Thyroid gland (tissue), 4 donors: ENCODE measurements around the gene KIAA0232.

Experiments
- POLR2A ChIP-seq, 2 donors: fragments of 450-650 bp; IDR thresholded peaks; one replicate each; pipeline ENCODE4 v1.6.1; 2017; ENCODE audit warnings: antibody characterized with exemption in 2 of 2, mild to moderate bottlenecking in 2 of 2, moderate library complexity in 1 of 2
- TF ChIP-seq, protein P1 (sequence below), 6 experiments: fragments of 200-600 bp in 3 of 6; fragments of 450-650 bp in 3 of 6; sonication (generic) in 3 of 6; IDR thresholded peaks; one replicate each; pipeline ENCODE4 v1.5.1; 2016 to 2019; ENCODE audit warnings: antibody characterized with exemption in 6 of 6, mild to moderate bottlenecking in 2 of 6, inconsistent platforms in 1 of 6, moderate library complexity in 1 of 6

GRCh38 chr4:6811165-6811564 is 28.6 kb downstream of the KIAA0232 start:
- no peak for TF ChIP-seq POLR2A (IDR thresholded peaks at IDR 0.05)
- TF ChIP-seq, protein P1, sequence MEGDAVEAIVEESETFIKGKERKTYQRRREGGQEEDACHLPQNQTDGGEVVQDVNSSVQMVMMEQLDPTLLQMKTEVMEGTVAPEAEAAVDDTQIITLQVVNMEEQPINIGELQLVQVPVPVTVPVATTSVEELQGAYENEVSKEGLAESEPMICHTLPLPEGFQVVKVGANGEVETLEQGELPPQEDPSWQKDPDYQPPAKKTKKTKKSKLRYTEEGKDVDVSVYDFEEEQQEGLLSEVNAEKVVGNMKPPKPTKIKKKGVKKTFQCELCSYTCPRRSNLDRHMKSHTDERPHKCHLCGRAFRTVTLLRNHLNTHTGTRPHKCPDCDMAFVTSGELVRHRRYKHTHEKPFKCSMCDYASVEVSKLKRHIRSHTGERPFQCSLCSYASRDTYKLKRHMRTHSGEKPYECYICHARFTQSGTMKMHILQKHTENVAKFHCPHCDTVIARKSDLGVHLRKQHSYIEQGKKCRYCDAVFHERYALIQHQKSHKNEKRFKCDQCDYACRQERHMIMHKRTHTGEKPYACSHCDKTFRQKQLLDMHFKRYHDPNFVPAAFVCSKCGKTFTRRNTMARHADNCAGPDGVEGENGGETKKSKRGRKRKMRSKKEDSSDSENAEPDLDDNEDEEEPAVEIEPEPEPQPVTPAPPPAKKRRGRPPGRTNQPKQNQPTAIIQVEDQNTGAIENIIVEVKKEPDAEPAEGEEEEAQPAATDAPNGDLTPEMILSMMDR (IDR thresholded peaks at IDR 0.05): no peak
